DMS53 treated with DMSO at 0.1 percent for 48 hours (cell line): ENCODE data around the gene DMXL1.
A peak's percentile ranks its signal among the peaks of the same experiment; 100 is the strongest.

ENCODE experiments used
- DNase-seq: peaks from one replicate; lab custom pipeline; 2025; ENCODE audit not compliant: unreplicated experiment; lab: John Stamatoyannopoulos, UW

DMXL1 gene

DNA sequence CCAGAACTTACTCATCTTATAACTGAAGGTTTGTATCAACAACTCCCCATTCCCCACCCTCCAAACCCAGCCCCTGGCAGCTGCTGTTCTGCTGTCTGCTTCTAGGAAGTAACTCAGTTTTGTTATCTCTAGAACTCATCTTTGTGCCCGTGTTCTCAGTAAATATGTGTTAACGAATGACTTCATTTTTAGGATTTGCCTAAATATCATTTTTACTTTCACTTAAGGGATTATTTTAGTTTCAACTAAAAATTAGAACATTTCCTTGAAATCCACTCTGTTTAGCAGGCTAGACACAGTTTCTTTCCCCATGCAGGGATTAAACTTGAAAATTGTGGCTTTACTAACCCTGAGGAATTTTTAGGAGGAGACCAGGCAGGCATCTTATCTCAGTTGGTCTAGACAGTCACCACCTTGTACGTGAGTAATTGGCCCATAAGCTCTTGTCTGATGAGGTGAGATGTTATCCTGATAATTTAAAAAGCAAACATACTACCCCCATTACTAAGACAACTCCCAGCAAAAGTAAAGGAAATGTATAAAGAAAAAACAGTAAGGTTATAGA, 216.7 kb downstream of the DMXL1 start:
- DNase-seq: no peak

DNA sequence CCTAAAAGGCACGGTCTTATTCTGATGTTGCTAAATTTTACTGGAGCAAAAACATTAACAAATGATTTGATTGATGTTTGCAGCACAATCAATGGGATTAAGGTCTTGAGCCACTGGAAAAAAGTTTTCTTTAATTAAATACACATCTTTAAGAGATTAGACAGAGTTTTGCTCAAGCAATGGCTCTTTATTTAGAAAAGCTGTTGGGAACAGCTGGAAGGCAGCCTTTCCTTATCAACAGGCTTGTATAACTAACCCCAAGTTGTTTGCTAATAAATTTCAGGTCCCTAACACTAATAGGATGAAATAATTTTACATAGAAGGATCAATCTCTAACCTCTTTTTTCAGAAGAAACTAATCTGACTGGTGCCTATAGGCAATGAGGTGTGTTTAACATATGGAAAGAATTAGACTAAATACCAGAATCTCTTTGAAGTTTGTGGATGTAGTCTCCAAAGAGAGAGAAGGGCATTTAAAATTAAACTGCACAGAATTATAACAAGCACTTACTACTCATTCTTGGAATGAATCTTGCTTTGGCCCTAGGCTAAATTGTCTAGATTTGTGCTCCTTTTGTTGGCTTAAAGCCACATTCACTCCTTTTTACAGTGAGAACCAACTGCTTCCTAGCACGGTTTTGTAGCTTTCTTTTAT, 217.6 kb downstream of the DMXL1 start:
- DNase-seq: no peak

- no peak for DNase-seq
Measured at GRCh38 chr5:119289438-119290044, 218.7 kb downstream of the DMXL1 start.

- peak; percentile 86 for DNase-seq
Measured at GRCh38 chr5:119290161-119290569, 219.3 kb downstream of the DMXL1 start.

DNA sequence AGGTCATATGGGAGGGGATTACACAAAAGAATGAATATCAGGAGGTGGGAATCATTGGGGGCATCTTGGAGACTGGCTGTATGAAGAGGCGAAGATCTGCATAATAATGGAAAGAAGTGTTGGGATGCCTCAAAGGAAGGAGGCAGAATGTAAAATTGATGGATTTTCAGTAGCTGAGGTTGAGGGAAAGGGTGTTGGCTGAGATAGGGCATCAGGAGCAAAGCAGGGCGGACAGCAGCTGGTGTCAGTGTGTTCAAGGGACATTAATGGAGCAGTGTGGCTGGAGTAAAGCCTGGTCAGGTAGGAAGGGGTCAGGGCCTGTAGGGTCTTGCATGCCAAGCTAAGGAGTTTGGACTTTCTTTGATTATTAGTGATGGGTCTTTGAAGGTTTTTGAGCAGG, 219.7 kb downstream of the DMXL1 start:
- DNase-seq: no peak

GRCh38 chr5:119291056-119291455, 220.2 kb downstream of the DMXL1 start:
- DNase-seq: no peak

- DNase-seq: no peak
Measured at GRCh38 chr5:119291877-119292276, 221.0 kb downstream of the DMXL1 start.

DNA sequence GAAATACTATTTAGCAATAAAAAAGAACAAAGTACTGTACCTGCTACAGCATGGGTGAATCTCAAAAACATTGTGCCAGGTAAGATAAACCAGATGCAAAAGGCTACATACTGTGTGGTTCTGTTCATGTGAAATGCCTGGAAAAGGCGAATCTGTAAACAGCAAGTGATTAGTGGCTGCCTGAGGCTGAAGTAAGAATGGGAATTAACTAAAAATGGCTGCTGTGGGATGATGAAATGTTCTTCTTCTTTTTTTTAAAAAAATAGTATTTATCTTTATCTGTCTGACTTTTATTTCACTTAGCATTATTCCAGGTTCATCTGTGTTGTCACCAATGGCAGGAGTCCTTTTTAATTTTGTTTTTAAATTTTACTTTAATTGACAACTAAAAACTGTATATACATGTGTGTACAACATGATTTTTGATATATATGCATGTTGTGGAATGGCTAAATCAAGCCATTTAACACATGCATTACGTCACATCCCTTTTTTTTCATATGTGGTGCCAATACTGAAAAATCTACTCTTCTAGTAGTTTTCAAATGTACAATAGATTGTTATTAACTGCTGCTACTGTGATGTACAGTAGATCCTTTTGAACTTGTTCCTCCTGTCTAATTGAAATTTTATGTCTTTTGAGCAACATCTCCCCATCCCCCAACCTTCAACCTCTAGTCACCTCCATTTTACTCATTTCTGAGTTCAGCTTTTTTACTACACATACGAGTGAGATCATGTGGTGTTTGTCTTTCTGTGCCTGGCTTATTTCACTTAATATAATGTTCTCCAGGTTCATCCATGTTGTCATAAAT, 222.0 kb downstream of the DMXL1 start:
- no peak for DNase-seq

- no peak for DNase-seq
Measured at GRCh38 chr5:119293516-119293829, 222.6 kb downstream of the DMXL1 start.
